ENCODE measurements around the gene USP37. TPM values are rescaled to one million over a fixed set of nuclear protein-coding genes. Genes with fewer than 3 reads are reported as not detected.

USP37 gene
- total and polyA plus RNA-seq, 2 of the 13 experiments (the other 11 are each of a cell fraction or from before 2014, with no cell fraction given), result 6.5 to 30.6 TPM

DNA sequence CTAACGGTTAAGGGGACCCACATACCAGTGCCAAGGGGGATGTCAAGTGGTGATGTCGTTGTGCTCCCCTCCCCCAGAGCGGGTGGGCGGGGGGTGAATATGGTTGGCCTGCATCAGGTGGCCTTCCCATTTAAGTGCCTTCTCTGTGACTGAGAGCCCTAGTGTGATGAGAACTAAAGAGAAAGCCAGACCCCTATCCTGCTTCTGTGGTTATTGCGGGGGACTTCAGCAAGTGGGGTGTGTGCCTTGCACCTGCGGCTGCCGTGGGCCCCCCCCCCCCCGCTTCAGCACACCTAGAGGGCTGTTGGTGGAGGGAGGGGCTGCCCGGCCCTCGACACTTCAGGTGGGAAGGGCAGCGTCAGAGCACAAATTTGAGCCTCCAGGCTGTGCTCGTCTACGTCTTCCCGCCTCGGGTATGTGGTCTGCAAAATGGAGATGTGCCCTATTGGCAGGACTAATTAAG is 162.4 kb downstream of the USP37 start (continued):
- TF ChIP-seq RORA (CRISPR knock-in tag; IDR thresholded peaks at IDR 0.05) (no peak), NFYB (CRISPR knock-in tag; IDR thresholded peaks at IDR 0.05) (peak; percentile 28; the same call in 1 of the 2 replicates), ZNF501 (CRISPR knock-in tag; IDR thresholded peaks at IDR 0.05) (peak; percentile 7; the same call in 1 of the 2 replicates), ZNF782 (CRISPR knock-in tag; IDR thresholded peaks at IDR 0.05; ENCODE audit: borderline replicate concordance) (no peak), ZNF619 (CRISPR knock-in tag; IDR thresholded peaks at IDR 0.05) (no peak; the same call in none of the 2 replicates), SOX13 (IDR thresholded peaks at IDR 0.05) (peak; percentile 12; the same call in 1 of the 2 replicates), SOX13 (CRISPR knock-in tag; conservative IDR thresholded peaks at IDR 0.05 in 1 of 2, IDR thresholded peaks at IDR 0.05 in 1 of 2) (no peak), WIZ (CRISPR knock-in tag; IDR thresholded peaks at IDR 0.05) (no peak; the same call in 1 of the 2 replicates), KDM5B (CRISPR knock-in tag; IDR thresholded peaks at IDR 0.05; ENCODE audit: borderline replicate concordance) (no peak; the same call in 1 of the 2 replicates), ZNF605 (CRISPR knock-in tag; IDR thresholded peaks at IDR 0.05) (peak; percentile 80; the same call in 1 of the 2 replicates), KLF13 (CRISPR knock-in tag; IDR thresholded peaks at IDR 0.05) (no peak), SRSF4 (IDR thresholded peaks at IDR 0.05; ENCODE audit: low read depth, low read length, poor library complexity, severe bottlenecking) (peak; percentile 44)
- TF ChIP-seq, protein P1, sequence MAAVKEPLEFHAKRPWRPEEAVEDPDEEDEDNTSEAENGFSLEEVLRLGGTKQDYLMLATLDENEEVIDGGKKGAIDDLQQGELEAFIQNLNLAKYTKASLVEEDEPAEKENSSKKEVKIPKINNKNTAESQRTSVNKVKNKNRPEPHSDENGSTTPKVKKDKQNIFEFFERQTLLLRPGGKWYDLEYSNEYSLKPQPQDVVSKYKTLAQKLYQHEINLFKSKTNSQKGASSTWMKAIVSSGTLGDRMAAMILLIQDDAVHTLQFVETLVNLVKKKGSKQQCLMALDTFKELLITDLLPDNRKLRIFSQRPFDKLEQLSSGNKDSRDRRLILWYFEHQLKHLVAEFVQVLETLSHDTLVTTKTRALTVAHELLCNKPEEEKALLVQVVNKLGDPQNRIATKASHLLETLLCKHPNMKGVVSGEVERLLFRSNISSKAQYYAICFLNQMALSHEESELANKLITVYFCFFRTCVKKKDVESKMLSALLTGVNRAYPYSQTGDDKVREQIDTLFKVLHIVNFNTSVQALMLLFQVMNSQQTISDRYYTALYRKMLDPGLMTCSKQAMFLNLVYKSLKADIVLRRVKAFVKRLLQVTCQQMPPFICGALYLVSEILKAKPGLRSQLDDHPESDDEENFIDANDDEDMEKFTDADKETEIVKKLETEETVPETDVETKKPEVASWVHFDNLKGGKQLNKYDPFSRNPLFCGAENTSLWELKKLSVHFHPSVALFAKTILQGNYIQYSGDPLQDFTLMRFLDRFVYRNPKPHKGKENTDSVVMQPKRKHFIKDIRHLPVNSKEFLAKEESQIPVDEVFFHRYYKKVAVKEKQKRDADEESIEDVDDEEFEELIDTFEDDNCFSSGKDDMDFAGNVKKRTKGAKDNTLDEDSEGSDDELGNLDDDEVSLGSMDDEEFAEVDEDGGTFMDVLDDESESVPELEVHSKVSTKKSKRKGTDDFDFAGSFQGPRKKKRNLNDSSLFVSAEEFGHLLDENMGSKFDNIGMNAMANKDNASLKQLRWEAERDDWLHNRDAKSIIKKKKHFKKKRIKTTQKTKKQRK (IDR thresholded peaks at IDR 0.05; ENCODE audit: low read length), result no peak
- TF ChIP-seq, protein P2, sequence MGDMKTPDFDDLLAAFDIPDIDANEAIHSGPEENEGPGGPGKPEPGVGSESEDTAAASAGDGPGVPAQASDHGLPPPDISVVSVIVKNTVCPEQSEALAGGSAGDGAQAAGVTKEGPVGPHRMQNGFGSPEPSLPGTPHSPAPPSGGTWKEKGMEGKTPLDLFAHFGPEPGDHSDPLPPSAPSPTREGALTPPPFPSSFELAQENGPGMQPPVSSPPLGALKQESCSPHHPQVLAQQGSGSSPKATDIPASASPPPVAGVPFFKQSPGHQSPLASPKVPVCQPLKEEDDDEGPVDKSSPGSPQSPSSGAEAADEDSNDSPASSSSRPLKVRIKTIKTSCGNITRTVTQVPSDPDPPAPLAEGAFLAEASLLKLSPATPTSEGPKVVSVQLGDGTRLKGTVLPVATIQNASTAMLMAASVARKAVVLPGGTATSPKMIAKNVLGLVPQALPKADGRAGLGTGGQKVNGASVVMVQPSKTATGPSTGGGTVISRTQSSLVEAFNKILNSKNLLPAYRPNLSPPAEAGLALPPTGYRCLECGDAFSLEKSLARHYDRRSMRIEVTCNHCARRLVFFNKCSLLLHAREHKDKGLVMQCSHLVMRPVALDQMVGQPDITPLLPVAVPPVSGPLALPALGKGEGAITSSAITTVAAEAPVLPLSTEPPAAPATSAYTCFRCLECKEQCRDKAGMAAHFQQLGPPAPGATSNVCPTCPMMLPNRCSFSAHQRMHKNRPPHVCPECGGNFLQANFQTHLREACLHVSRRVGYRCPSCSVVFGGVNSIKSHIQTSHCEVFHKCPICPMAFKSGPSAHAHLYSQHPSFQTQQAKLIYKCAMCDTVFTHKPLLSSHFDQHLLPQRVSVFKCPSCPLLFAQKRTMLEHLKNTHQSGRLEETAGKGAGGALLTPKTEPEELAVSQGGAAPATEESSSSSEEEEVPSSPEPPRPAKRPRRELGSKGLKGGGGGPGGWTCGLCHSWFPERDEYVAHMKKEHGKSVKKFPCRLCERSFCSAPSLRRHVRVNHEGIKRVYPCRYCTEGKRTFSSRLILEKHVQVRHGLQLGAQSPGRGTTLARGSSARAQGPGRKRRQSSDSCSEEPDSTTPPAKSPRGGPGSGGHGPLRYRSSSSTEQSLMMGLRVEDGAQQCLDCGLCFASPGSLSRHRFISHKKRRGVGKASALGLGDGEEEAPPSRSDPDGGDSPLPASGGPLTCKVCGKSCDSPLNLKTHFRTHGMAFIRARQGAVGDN (CRISPR knock-in tag; IDR thresholded peaks at IDR 0.05), result peak; percentile 85
- TF ChIP-seq, protein P3, sequence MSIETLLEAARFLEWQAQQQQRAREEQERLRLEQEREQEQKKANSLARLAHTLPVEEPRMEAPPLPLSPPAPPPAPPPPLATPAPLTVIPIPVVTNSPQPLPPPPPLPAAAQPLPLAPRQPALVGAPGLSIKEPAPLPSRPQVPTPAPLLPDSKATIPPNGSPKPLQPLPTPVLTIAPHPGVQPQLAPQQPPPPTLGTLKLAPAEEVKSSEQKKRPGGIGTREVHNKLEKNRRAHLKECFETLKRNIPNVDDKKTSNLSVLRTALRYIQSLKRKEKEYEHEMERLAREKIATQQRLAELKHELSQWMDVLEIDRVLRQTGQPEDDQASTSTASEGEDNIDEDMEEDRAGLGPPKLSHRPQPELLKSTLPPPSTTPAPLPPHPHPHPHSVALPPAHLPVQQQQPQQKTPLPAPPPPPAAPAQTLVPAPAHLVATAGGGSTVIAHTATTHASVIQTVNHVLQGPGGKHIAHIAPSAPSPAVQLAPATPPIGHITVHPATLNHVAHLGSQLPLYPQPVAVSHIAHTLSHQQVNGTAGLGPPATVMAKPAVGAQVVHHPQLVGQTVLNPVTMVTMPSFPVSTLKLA (IDR thresholded peaks at IDR 0.05), result no peak
- TF ChIP-seq, protein P4, sequence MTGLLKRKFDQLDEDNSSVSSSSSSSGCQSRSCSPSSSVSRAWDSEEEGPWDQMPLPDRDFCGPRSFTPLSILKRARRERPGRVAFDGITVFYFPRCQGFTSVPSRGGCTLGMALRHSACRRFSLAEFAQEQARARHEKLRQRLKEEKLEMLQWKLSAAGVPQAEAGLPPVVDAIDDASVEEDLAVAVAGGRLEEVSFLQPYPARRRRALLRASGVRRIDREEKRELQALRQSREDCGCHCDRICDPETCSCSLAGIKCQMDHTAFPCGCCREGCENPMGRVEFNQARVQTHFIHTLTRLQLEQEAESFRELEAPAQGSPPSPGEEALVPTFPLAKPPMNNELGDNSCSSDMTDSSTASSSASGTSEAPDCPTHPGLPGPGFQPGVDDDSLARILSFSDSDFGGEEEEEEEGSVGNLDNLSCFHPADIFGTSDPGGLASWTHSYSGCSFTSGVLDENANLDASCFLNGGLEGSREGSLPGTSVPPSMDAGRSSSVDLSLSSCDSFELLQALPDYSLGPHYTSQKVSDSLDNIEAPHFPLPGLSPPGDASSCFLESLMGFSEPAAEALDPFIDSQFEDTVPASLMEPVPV (CRISPR knock-in tag; IDR thresholded peaks at IDR 0.05), result peak; percentile 62; the same call in 1 of the 2 replicates
- TF ChIP-seq, protein P5, sequence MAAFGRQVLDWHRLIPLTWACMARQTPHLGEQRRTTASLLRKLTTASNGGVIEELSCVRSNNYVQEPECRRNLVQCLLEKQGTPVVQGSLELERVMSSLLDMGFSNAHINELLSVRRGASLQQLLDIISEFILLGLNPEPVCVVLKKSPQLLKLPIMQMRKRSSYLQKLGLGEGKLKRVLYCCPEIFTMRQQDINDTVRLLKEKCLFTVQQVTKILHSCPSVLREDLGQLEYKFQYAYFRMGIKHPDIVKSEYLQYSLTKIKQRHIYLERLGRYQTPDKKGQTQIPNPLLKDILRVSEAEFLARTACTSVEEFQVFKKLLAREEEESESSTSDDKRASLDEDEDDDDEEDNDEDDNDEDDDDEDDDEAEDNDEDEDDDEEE (CRISPR knock-in tag; IDR thresholded peaks at IDR 0.05), result peak; percentile 67; the same call in 1 of the 2 replicates

Measured in HepG2 (cell line).